HG03196 (cell line): ENCODE results near the gene ZFYVE19.

ENCODE experiments used
- ATAC-seq: cut with Tn5 transposase; IDR thresholded peaks from one replicate; pipeline ENCODE4 v1.9.1; 2021; ENCODE audit not compliant: unreplicated experiment

Gene ZFYVE19

GRCh38 chr15:40807028-40807887 lies at the start of gene ZFYVE19, which contains the start of gene DNAJC17:
Gene ZFYVE19, plus strand, starts transcription at chr15:40807089. Its CDS starts 501 bp downstream, at chr15:40807590.
Gene DNAJC17, minus strand, starts transcription at chr15:40807473. Its CDS starts 27 bp downstream, at chr15:40807446.
- peak; percentile 93 for ATAC-seq

GRCh38 chr15:40759961-40760360 lies 46.9 kb upstream of the ZFYVE19 start:
- ATAC-seq: no peak

- no peak for ATAC-seq
Observed at GRCh38 chr15:40762919-40763800, 43.7 kb upstream of the ZFYVE19 start.

GRCh38 chr15:40763801-40764628 lies 42.9 kb upstream of the ZFYVE19 start, which contains the start of gene GCHFR:
Gene GCHFR, plus strand, starts transcription at chr15:40764068. Its CDS starts 113 bp downstream, at chr15:40764181.
- no peak for ATAC-seq

GRCh38 chr15:40764629-40765103 lies 42.2 kb upstream of the ZFYVE19 start:
- no peak for ATAC-seq

- no peak for ATAC-seq
Observed at GRCh38 chr15:40766194-40766815, 40.6 kb upstream of the ZFYVE19 start.

- no peak for ATAC-seq
Observed at GRCh38 chr15:40766906-40767837, 39.7 kb upstream of the ZFYVE19 start.

- ATAC-seq: no peak
Observed at GRCh38 chr15:40767838-40768500, 38.9 kb upstream of the ZFYVE19 start.

GRCh38 chr15:40768521-40769273 lies 38.2 kb upstream of the ZFYVE19 start:
- ATAC-seq: no peak

GRCh38 chr15:40769274-40770146 lies 37.4 kb upstream of the ZFYVE19 start, which contains the start of gene C15orf62:
Gene C15orf62, plus strand, starts transcription at chr15:40769980. Its CDS starts 516 bp downstream, at chr15:40770496.
- ATAC-seq: peak; percentile 38

GRCh38 chr15:40770147-40770721 lies 36.7 kb upstream of the ZFYVE19 start:
- no peak for ATAC-seq

GRCh38 chr15:40771242-40771641 lies 35.6 kb upstream of the ZFYVE19 start:
- no peak for ATAC-seq

GRCh38 chr15:40772014-40772413 lies 34.9 kb upstream of the ZFYVE19 start:
- ATAC-seq: no peak

GRCh38 chr15:40773496-40773895 lies 33.4 kb upstream of the ZFYVE19 start:
- no peak for ATAC-seq

GRCh38 chr15:40773902-40774301 lies 33.0 kb upstream of the ZFYVE19 start:
- ATAC-seq: no peak

- ATAC-seq: no peak
Observed at GRCh38 chr15:40775007-40775406, 31.9 kb upstream of the ZFYVE19 start.
